ENCODE measurements around the gene TMEM63A. TPM values are rescaled to one million over a fixed set of nuclear protein-coding genes. Genes with fewer than 3 reads are reported as not detected.

Gene TMEM63A
- total RNA-seq, 1 experiment from 2014 or later, result 91.7 TPM

- TF ChIP-seq, protein P1, sequence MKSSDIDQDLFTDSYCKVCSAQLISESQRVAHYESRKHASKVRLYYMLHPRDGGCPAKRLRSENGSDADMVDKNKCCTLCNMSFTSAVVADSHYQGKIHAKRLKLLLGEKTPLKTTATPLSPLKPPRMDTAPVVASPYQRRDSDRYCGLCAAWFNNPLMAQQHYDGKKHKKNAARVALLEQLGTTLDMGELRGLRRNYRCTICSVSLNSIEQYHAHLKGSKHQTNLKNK (CRISPR knock-in tag; IDR thresholded peaks at IDR 0.05), result no peak
Measured at GRCh38 chr1:225866061-225866837, 15.9 kb downstream of the TMEM63A start (continued).

- no peak overlapping the region for H3K4me3 Mint-ChIP-seq
- TF ChIP-seq RORB (CRISPR knock-in tag; IDR thresholded peaks at IDR 0.05) (no peak), KAT7 (CRISPR knock-in tag; IDR thresholded peaks at IDR 0.05; ENCODE audit: borderline replicate concordance) (no peak), PRRX2 (CRISPR knock-in tag; IDR thresholded peaks at IDR 0.05) (no peak), GRHL2 (CRISPR knock-in tag; IDR thresholded peaks at IDR 0.05; ENCODE audit: insufficient replicate concordance, severe bottlenecking) (no peak), CREM (CRISPR knock-in tag; IDR thresholded peaks at IDR 0.05) (no peak), NFYB (CRISPR knock-in tag; conservative IDR thresholded peaks at IDR 0.05; ENCODE audit: low read depth) (no peak), FOXK1 (CRISPR knock-in tag; IDR thresholded peaks at IDR 0.05) (no peak), PRDM15 (CRISPR knock-in tag; IDR thresholded peaks at IDR 0.05) (no peak), ETV6 (CRISPR knock-in tag; IDR thresholded peaks at IDR 0.05) (no peak), ZNF281 (CRISPR knock-in tag; IDR thresholded peaks at IDR 0.05) (no peak), TP53 (CRISPR knock-in tag; IDR thresholded peaks at IDR 0.05) (no peak), IRF2 (CRISPR knock-in tag; IDR thresholded peaks at IDR 0.05; ENCODE audit: borderline replicate concordance, low read depth) (no peak)
- TF ChIP-seq, protein P2, sequence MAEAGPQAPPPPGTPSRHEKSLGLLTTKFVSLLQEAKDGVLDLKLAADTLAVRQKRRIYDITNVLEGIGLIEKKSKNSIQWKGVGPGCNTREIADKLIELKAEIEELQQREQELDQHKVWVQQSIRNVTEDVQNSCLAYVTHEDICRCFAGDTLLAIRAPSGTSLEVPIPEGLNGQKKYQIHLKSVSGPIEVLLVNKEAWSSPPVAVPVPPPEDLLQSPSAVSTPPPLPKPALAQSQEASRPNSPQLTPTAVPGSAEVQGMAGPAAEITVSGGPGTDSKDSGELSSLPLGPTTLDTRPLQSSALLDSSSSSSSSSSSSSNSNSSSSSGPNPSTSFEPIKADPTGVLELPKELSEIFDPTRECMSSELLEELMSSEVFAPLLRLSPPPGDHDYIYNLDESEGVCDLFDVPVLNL (CRISPR knock-in tag; IDR thresholded peaks at IDR 0.05; ENCODE audit: borderline replicate concordance, low read depth), result no peak
- TF ChIP-seq, protein P1 (CRISPR knock-in tag; IDR thresholded peaks at IDR 0.05), result no peak
- TF ChIP-seq, protein P3, sequence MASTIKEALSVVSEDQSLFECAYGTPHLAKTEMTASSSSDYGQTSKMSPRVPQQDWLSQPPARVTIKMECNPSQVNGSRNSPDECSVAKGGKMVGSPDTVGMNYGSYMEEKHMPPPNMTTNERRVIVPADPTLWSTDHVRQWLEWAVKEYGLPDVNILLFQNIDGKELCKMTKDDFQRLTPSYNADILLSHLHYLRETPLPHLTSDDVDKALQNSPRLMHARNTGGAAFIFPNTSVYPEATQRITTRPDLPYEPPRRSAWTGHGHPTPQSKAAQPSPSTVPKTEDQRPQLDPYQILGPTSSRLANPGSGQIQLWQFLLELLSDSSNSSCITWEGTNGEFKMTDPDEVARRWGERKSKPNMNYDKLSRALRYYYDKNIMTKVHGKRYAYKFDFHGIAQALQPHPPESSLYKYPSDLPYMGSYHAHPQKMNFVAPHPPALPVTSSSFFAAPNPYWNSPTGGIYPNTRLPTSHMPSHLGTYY (CRISPR knock-in tag; IDR thresholded peaks at IDR 0.05), result no peak
- TF ChIP-seq, protein P4, sequence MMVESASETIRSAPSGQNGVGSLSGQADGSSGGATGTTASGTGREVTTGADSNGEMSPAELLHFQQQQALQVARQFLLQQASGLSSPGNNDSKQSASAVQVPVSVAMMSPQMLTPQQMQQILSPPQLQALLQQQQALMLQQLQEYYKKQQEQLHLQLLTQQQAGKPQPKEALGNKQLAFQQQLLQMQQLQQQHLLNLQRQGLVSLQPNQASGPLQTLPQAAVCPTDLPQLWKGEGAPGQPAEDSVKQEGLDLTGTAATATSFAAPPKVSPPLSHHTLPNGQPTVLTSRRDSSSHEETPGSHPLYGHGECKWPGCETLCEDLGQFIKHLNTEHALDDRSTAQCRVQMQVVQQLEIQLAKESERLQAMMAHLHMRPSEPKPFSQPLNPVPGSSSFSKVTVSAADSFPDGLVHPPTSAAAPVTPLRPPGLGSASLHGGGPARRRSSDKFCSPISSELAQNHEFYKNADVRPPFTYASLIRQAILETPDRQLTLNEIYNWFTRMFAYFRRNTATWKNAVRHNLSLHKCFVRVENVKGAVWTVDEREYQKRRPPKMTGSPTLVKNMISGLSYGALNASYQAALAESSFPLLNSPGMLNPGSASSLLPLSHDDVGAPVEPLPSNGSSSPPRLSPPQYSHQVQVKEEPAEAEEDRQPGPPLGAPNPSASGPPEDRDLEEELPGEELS (CRISPR knock-in tag; IDR thresholded peaks at IDR 0.05), result no peak
- H3K9me3 Mint-ChIP-seq, result no peaks in the 10 kb centered on the region
- H3K27ac Mint-ChIP-seq, result no peak overlapping the region
- no peak for ATAC-seq
- H3K27me3 Mint-ChIP-seq (ENCODE audit: low read depth), result no peaks in the 10 kb centered on the region
- ChIA-PET CTCF (no interaction called here), POLR2A (no interaction called here)
- DNase-seq (ENCODE audit: low spot score), result no peak
- no peaks in the 10 kb centered on the region for H3K4me1 Mint-ChIP-seq
- H3K36me3 Mint-ChIP-seq, result peaks cover 74% of the 10 kb centered on the region
Measured at GRCh38 chr1:225865514-225865913, 16.7 kb downstream of the TMEM63A start.
